CD14-positive monocyte (primary cell): ENCODE data around the gene OTOG. TPM values are rescaled to one million over a fixed set of nuclear protein-coding genes. Genes with fewer than 3 reads are reported as not detected.

Experiments used
- DNase-seq, 3 donors: peaks; one replicate each; pipeline ENCODE4 v3.0.0-alpha.2; 2011 to 2022
- H2AFZ ChIP-seq: 2 replicates; pipeline ENCODE4 v1.6.0; 2012; ENCODE audit warnings: mild to moderate bottlenecking, low read depth, low read length, inconsistent platforms; ENCODE audit not compliant: insufficient read depth, poor library complexity, severe bottlenecking
- H3K27ac ChIP-seq, 2 donors: 1 replicate in 1 of 2; 2 replicates in 1 of 2; pipeline ENCODE4 v1.5.1; 2012 to 2013; ENCODE audit warnings: low read length in 2 of 2, control low read depth in 1 of 2, inconsistent platforms in 1 of 2, low read depth in 1 of 2, mild to moderate bottlenecking in 1 of 2
- H3K27me3 ChIP-seq, 2 donors: one replicate each; pipeline versions ENCODE4 v1.6.0 to v1.6.1; 2011 to 2013; ENCODE audit warnings: low read length in 2 of 2; ENCODE audit not compliant: control insufficient read depth in 2 of 2, insufficient read depth in 2 of 2
- H3K36me3 ChIP-seq, 2 donors: replicated peaks in 1 of 2; 1 replicate in 1 of 2; 2 replicates in 1 of 2; pipeline versions ENCODE4 v1.5.1 to v1.6.1; 2012 to 2013; ENCODE audit warnings: low read length in 2 of 2, control low read depth in 1 of 2, inconsistent platforms in 1 of 2, mild to moderate bottlenecking in 1 of 2; ENCODE audit not compliant: insufficient read depth in 2 of 2, control insufficient read depth in 1 of 2
- H3K4me1 ChIP-seq, 2 donors: 1 replicate in 1 of 2; 2 replicates in 1 of 2; pipeline versions ENCODE4 v1.5.1 to v1.6.1; 2012 to 2013; ENCODE audit warnings: low read length in 2 of 2, control low read depth in 1 of 2, inconsistent platforms in 1 of 2, mild to moderate bottlenecking in 1 of 2, moderate library complexity in 1 of 2; ENCODE audit not compliant: insufficient read depth in 2 of 2, control insufficient read depth in 1 of 2
- H3K4me2 ChIP-seq: replicated peaks from 2 replicates; pipeline ENCODE3; 2012; ENCODE audit warnings: low read length, moderate library complexity, mild to moderate bottlenecking; ENCODE audit not compliant: poor library complexity, severe bottlenecking; ENCODE audit errors: extremely low read depth
- H3K4me3 ChIP-seq, 3 experiments: fragments of 200-600 bp in 1 of 3; sonication (generic) in 1 of 3; replicated peaks in 1 of 3; 1 replicate in 2 of 3; 2 replicates in 1 of 3; pipeline ENCODE4 v1.5.1; 2011 to 2013; ENCODE audit warnings: low read length in 3 of 3, mild to moderate bottlenecking in 3 of 3, control low read depth in 2 of 3, low read depth in 2 of 3, inconsistent platforms in 1 of 3, moderate library complexity in 1 of 3
- H3K79me2 ChIP-seq: 2 replicates; pipeline ENCODE4 v1.6.0; 2012; ENCODE audit warnings: mild to moderate bottlenecking, control low read depth, inconsistent platforms, low read length, moderate library complexity; ENCODE audit not compliant: insufficient read depth
- H3K9ac ChIP-seq: 2 replicates; pipeline ENCODE4 v1.6.0; 2017; ENCODE audit warnings: low read length, mild to moderate bottlenecking; ENCODE audit not compliant: insufficient read depth, poor library complexity, severe bottlenecking
- H3K9me3 ChIP-seq, 2 donors: replicated peaks in 1 of 2; 1 replicate in 1 of 2; 2 replicates in 1 of 2; pipeline versions ENCODE4 v1.5.1 to v1.6.1; 2012 to 2013; ENCODE audit warnings: low read length in 2 of 2, control low read depth in 1 of 2; ENCODE audit not compliant: control insufficient read depth in 1 of 2, insufficient read depth in 1 of 2
- H4K20me1 ChIP-seq: 2 replicates; pipeline ENCODE4 v1.6.0; 2012; ENCODE audit warnings: mild to moderate bottlenecking, low read length, control low read depth, moderate library complexity; ENCODE audit not compliant: insufficient read depth
- H3K27ac Mint-ChIP-seq, 7 donors: one replicate each; pipeline ENCODE4 v1.8.0; 2020; ENCODE audit warnings: mild to moderate bottlenecking in 7 of 7, mixed read lengths in 7 of 7, moderate library complexity in 6 of 7, inconsistent platforms in 2 of 7
- H3K27me3 Mint-ChIP-seq, 3 donors: one replicate each; pipeline ENCODE4 v1.8.0; 2021 to 2022; ENCODE audit warnings: low read depth in 3 of 3, mild to moderate bottlenecking in 3 of 3, mixed read lengths in 3 of 3, moderate library complexity in 3 of 3, inconsistent platforms in 1 of 3
- H3K36me3 Mint-ChIP-seq, 2 donors: one replicate each; pipeline ENCODE4 v1.8.0; 2020; ENCODE audit warnings: mixed read lengths in 2 of 2, inconsistent platforms in 1 of 2, mild to moderate bottlenecking in 1 of 2
- H3K4me1 Mint-ChIP-seq: one replicate; pipeline ENCODE4 v1.8.0; 2020; ENCODE audit warnings: mild to moderate bottlenecking, mixed read lengths
- H3K4me3 Mint-ChIP-seq, 2 donors: one replicate each; pipeline ENCODE4 v1.8.0; 2020; ENCODE audit warnings: mild to moderate bottlenecking in 2 of 2, mixed read lengths in 2 of 2, moderate library complexity in 1 of 2
- H3K9me3 Mint-ChIP-seq, 7 donors: one replicate each; pipeline ENCODE4 v1.8.0; 2020 to 2022; ENCODE audit warnings: mixed read lengths in 7 of 7, mild to moderate bottlenecking in 6 of 7, moderate library complexity in 6 of 7, inconsistent platforms in 2 of 7
- WGBS: methylation state at CpG from one replicate; pipeline ENCODE4 v1.1.5; 2013; ENCODE audit warnings: missing lambda C conversion rate; ENCODE audit not compliant: insufficient coverage; 5-methylcytosine and 5-hydroxymethylcytosine counted together
- intact Hi-C, 2 donors: fragments of 100-400 bp; cut with micrococcal nuclease; formaldehyde crosslinking; loops; one replicate each; pipeline versions ENCODE4 v1.15.0 to v1.15.1; 2023
- polyA plus RNA-seq, 3 donors: library from polyadenylated mRNA; depleted of rRNA in 1 of 3; unstranded in 2 of 3; stranded (reverse) in 1 of 3; fragments of 300-500 nt in 2 of 3; fragments of >200 nt in 1 of 3; fragmentation: Illumina TruSeq in 2 of 3; gene quantifications; 1 replicate in 2 of 3; 2 replicates in 1 of 3; pipeline ENCODE4 v1.2.3, GENCODE V29; 2012 to 2021
- TF ChIP-seq, protein P1 (sequence below): fragments of 200-600 bp; IDR thresholded peaks from one replicate; pipeline ENCODE4 v1.8.0; 2022; ENCODE audit warnings: antibody characterized with exemption, mild to moderate bottlenecking

The OTOG gene
- polyA plus RNA-seq, 3 donors = not detected

DNA sequence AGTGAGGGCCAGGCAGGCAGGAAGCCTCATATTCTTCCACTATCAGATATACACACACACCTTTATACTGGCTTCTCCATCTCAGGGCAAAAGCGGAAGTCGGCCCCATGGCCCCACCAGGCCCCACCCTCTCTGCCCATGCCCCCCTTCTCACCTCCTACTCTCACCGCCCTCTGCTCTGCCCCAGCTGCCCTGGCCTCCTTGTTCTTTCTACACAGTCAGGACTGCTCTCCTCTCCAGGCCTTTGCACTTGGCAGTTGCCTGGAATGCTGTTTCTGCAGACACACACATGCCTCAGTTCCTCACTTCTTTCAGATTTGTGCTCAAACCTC is 25.3 kb downstream of the OTOG start:
- intact Hi-C loops = no loop called here
- H3K4me3 ChIP-seq = no peak overlapping the region
- no peak overlapping the region for H3K9ac ChIP-seq
- no peak overlapping the region for H3K27ac ChIP-seq
- no peak overlapping the region for H3K4me3 Mint-ChIP-seq
- H3K79me2 ChIP-seq = no peaks in the 10 kb centered on the region
- 17% methylated on average over 3 of the region's 3 CpGs for WGBS
- DNase-seq = no peak
- H2AFZ ChIP-seq = no peak overlapping the region
- peaks cover 0 to 2% (median 0%) of the 10 kb centered on the region in 7 donors for H3K9me3 Mint-ChIP-seq
- H4K20me1 ChIP-seq = no peaks in the 10 kb centered on the region
- no peaks in the 10 kb centered on the region for H3K27me3 ChIP-seq
- no peaks in the 10 kb centered on the region for H3K36me3 ChIP-seq
- peaks cover 4 to 5% (median 4%) of the 10 kb centered on the region in 3 donors for H3K27me3 Mint-ChIP-seq
- no peak overlapping the region for H3K27ac Mint-ChIP-seq
- TF ChIP-seq, protein P1, sequence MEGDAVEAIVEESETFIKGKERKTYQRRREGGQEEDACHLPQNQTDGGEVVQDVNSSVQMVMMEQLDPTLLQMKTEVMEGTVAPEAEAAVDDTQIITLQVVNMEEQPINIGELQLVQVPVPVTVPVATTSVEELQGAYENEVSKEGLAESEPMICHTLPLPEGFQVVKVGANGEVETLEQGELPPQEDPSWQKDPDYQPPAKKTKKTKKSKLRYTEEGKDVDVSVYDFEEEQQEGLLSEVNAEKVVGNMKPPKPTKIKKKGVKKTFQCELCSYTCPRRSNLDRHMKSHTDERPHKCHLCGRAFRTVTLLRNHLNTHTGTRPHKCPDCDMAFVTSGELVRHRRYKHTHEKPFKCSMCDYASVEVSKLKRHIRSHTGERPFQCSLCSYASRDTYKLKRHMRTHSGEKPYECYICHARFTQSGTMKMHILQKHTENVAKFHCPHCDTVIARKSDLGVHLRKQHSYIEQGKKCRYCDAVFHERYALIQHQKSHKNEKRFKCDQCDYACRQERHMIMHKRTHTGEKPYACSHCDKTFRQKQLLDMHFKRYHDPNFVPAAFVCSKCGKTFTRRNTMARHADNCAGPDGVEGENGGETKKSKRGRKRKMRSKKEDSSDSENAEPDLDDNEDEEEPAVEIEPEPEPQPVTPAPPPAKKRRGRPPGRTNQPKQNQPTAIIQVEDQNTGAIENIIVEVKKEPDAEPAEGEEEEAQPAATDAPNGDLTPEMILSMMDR = no peak
- no peak overlapping the region for H3K4me2 ChIP-seq
- peaks cover 4% of the 10 kb centered on the region for H3K4me1 Mint-ChIP-seq
- H3K9me3 ChIP-seq = no peaks in the 10 kb centered on the region
- no peaks in the 10 kb centered on the region for H3K36me3 Mint-ChIP-seq
- no peaks in the 10 kb centered on the region for H3K4me1 ChIP-seq

DNA sequence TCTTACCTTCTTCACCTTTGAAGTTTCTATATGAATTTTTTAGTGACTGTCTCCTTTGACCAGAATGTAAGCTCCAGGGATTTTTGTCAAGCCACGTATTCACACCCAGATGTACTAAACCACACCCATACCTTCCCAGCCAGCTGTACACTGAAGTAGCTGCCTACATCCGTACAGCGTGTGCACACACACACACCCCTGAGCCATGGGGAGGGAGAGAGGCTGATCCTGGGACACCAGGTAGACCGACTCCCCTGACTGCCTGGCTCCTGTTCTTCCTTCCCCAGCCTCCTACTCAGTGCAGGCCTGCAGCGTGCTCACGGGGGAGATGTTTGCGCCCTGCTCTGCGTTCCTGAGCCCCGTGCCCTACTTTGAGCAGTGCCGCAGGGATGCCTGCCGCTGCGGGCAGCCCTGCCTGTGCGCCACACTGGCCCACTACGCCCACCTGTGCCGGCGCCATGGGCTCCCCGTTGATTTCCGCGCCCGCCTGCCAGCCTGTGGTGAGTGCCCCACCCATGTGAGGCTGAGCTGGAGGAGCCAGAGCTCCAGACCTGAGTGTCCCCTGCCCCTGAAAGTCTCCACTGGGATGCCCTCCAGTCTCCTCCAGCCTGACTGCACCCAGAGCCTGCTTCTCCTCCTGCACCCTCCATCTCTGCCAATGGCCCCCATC is 25.9 kb downstream of the OTOG start:
- Histone ChIP-seq H3K79me2 (no peaks in the 10 kb centered on the region), H3K4me2 (no peak overlapping the region), H3K27ac (no peak overlapping the region), H3K4me1 (no peaks in the 10 kb centered on the region), H3K36me3 (no peaks in the 10 kb centered on the region), H3K9ac (no peak overlapping the region), H2AFZ (no peak overlapping the region), H4K20me1 (no peaks in the 10 kb centered on the region), H3K27me3 (no peaks in the 10 kb centered on the region), H3K4me3 (no peak overlapping the region), H3K9me3 (no peaks in the 10 kb centered on the region)
- peaks cover 0 to 2% (median 0%) of the 10 kb centered on the region in 7 donors for H3K9me3 Mint-ChIP-seq
- no peaks in the 10 kb centered on the region for H3K36me3 Mint-ChIP-seq
- peaks cover 1 to 5% (median 4%) of the 10 kb centered on the region in 3 donors for H3K27me3 Mint-ChIP-seq
- intact Hi-C loops = no loop called here
- 97% methylated on average over 16 of the region's 20 CpGs for WGBS
- DNase-seq = no peak
- TF ChIP-seq, protein P1 = no peak
- H3K27ac Mint-ChIP-seq = no peak overlapping the region
- no peak overlapping the region for H3K4me3 Mint-ChIP-seq
- peaks cover 4% of the 10 kb centered on the region for H3K4me1 Mint-ChIP-seq
